ENCODE measurements around the gene AGFG2. TPM values are rescaled to one million over a fixed set of nuclear protein-coding genes. Genes with fewer than 3 reads are reported as not detected.

Gene AGFG2
- total RNA-seq, 1 donor from 2014 or later, result 6.2 TPM

- no peak overlapping the region for H3K4me2 ChIP-seq (ENCODE audit: low read length)
- no peak for FAIRE-seq
- H3K36me3 Mint-ChIP-seq (ENCODE audit: low read depth, unreplicated experiment), result no peaks in the 10 kb centered on the region
Observed at GRCh38 chr7:100568176-100568895, 29.3 kb downstream of the AGFG2 start.

GRCh38 chr7:100568896-100569844 lies 30.2 kb downstream of the AGFG2 start:
- Histone ChIP-seq H3K4me2 (ENCODE audit: low read length) (peak overlapping the region; percentile 81), H3K79me2 (ENCODE audit: insufficient read depth, low read length) (no peaks in the 10 kb centered on the region), H3K9ac (ENCODE audit: low read length) (peak overlapping the region; percentile 44), H3K4me1 (ENCODE audit: insufficient read depth, low read length) (peaks cover 29% of the 10 kb centered on the region), H3K4me3 (ENCODE audit: insufficient read depth, low read depth, low read length) (peak overlapping the region; percentile 46), H3K9me3 (ENCODE audit: insufficient read depth, low read depth, low read length) (no peaks in the 10 kb centered on the region), H3K36me3 (ENCODE audit: insufficient read depth, low read length) (no peaks in the 10 kb centered on the region), H3K27ac (ENCODE audit: low read depth, low read length) (no peak overlapping the region), H4K20me1 (ENCODE audit: insufficient read depth, low read length) (no peaks in the 10 kb centered on the region), H2AFZ (ENCODE audit: low read depth, low read length) (peak overlapping the region; percentile 78), H3K27me3 (ENCODE audit: insufficient read depth, low read length) (no peaks in the 10 kb centered on the region)
- H3K4me1 Mint-ChIP-seq (ENCODE audit: low read depth, unreplicated experiment), result peaks cover 6% of the 10 kb centered on the region
- TF ChIP-seq CTCF (IDR thresholded peaks at IDR 0.05; ENCODE audit: insufficient read depth, low read depth, low read length) (peak; percentile 15), EZH2 (IDR thresholded peaks at IDR 0.05; ENCODE audit: insufficient read depth, low read length) (peak; percentile 13)
- H3K9me3 Mint-ChIP-seq (ENCODE audit: unreplicated experiment), result no peaks in the 10 kb centered on the region
- peaks cover 5% of the 10 kb centered on the region for H3K27me3 Mint-ChIP-seq (ENCODE audit: low read depth, unreplicated experiment)
- no peak overlapping the region for H3K27ac Mint-ChIP-seq (ENCODE audit: unreplicated experiment)
- DNase-seq (ENCODE audit: low read depth), result no peak
- FAIRE-seq, result no peak
- H3K36me3 Mint-ChIP-seq (ENCODE audit: low read depth, unreplicated experiment), result no peaks in the 10 kb centered on the region
- H3K4me3 Mint-ChIP-seq (ENCODE audit: unreplicated experiment), result no peak overlapping the region

More at GRCh38 chr7:100568176-100568895, 29.3 kb downstream of the AGFG2 start:
- H3K4me1 Mint-ChIP-seq (ENCODE audit: low read depth, unreplicated experiment), result peaks cover 6% of the 10 kb centered on the region
- Histone ChIP-seq H3K4me1 (ENCODE audit: insufficient read depth, low read length) (peaks cover 29% of the 10 kb centered on the region), H2AFZ (ENCODE audit: low read depth, low read length) (no peak overlapping the region), H3K4me3 (ENCODE audit: insufficient read depth, low read depth, low read length) (no peak overlapping the region), H4K20me1 (ENCODE audit: insufficient read depth, low read length) (no peaks in the 10 kb centered on the region), H3K36me3 (ENCODE audit: insufficient read depth, low read length) (no peaks in the 10 kb centered on the region), H3K27me3 (ENCODE audit: insufficient read depth, low read length) (no peaks in the 10 kb centered on the region), H3K9ac (ENCODE audit: low read length) (no peak overlapping the region), H3K9me3 (ENCODE audit: insufficient read depth, low read depth, low read length) (no peaks in the 10 kb centered on the region), H3K79me2 (ENCODE audit: insufficient read depth, low read length) (no peaks in the 10 kb centered on the region), H3K27ac (ENCODE audit: low read depth, low read length) (no peak overlapping the region)
- no peak overlapping the region for H3K27ac Mint-ChIP-seq (ENCODE audit: unreplicated experiment)
- no peak overlapping the region for H3K4me3 Mint-ChIP-seq (ENCODE audit: unreplicated experiment)
- DNase-seq (ENCODE audit: low read depth), result no peak
- H3K27me3 Mint-ChIP-seq (ENCODE audit: low read depth, unreplicated experiment), result peaks cover 5% of the 10 kb centered on the region
- no peak for TF ChIP-seq EZH2 (IDR thresholded peaks at IDR 0.05; ENCODE audit: insufficient read depth, low read length)
- no peak for TF ChIP-seq CTCF (IDR thresholded peaks at IDR 0.05; ENCODE audit: insufficient read depth, low read depth, low read length)
- H3K9me3 Mint-ChIP-seq (ENCODE audit: unreplicated experiment), result no peaks in the 10 kb centered on the region
